ENCODE data around the gene LETMD1. TPM values are rescaled to one million over a fixed set of nuclear protein-coding genes. Genes with fewer than 3 reads are reported as not detected.
A peak's percentile ranks its signal among the peaks of the same experiment; 100 is the strongest.

LETMD1 gene
- total RNA-seq (10 to 100 TPM; 13.6 to 34.4 (median 22.7) TPM), polyA plus RNA-seq (10 to 100 TPM; 21.7 to 26.4 TPM)
- long read RNA-seq, donor 1, transcript LETMD1-201 (9 exons, 2,112 nt), result major isoform, 14 of 27 reads
- long read RNA-seq, donor 1, partial matches to known transcripts, result 2 of 27 reads
- long read RNA-seq, donor 1, other reads (novel, unspliced or antisense), result 3 of 27 reads
- long read RNA-seq, donor 2, transcript LETMD1-201 (9 exons, 2,112 nt), result major isoform, 78 of 149 reads
- long read RNA-seq, donor 2, partial matches to known transcripts, result 15 of 149 reads
- long read RNA-seq, donor 2, other reads (novel, unspliced or antisense), result 46 of 149 reads
- long read RNA-seq, donor 3, transcript LETMD1-201 (9 exons, 2,112 nt), result major isoform, 7 of 24 reads
- long read RNA-seq, donor 3, partial matches to known transcripts, result 5 of 24 reads
- long read RNA-seq, donor 3, other reads (novel, unspliced or antisense), result 6 of 24 reads

GRCh38 chr12:51047655-51048540 is at the start of gene LETMD1:
TSS of gene LETMD1 (plus strand) at chr12:51048327. CDS start at chr12:51048357, 30 bp downstream.
- intact Hi-C loops (cut with DNase I), result loop anchor here in 7 of 10 donors (1.0 to 10.0 kb wide), 10 partner anchors 22 to 297 kb away; partner anchors contain the start of genes CSRNP2 (in 5 of the 7), CELA1 (in 2 of the 7), DAZAP2 (in 2 of the 7) and POU6F1 (in 1 of the 7)
- H3K9me3 ChIP-seq, result no peaks in the 10 kb centered on the region
- peak within 1 kb of the TSS; percentile 87 to 100 (median 96) for H3K27ac ChIP-seq
- DNase-seq, result peak; percentile 92 to 97 (median 96)
- H3K36me3 ChIP-seq, result peaks cover 0 to 34% (median 27%) of the 10 kb centered on the region in 9 donors
- 4% methylated on average over 38 to 51 of the region's 51 CpGs for WGBS, 4 donors
- peak; percentile 100 for ATAC-seq
- TF ChIP-seq CTCF (IDR thresholded peaks at IDR 0.05), result peak; percentile 82 to 98 (median 94)
- TF ChIP-seq POLR2A (IDR thresholded peaks at IDR 0.05), result peak in 1 of 2 donors; percentile 65
- peaks cover 0 to 29% (median 19%) of the 10 kb centered on the region in 12 donors for H3K4me1 ChIP-seq
- H3K4me3 ChIP-seq, result peak within 1 kb of the TSS; percentile 58 to 93 (median 80)
- H3K27me3 ChIP-seq, result no peaks in the 10 kb centered on the region

DNA sequence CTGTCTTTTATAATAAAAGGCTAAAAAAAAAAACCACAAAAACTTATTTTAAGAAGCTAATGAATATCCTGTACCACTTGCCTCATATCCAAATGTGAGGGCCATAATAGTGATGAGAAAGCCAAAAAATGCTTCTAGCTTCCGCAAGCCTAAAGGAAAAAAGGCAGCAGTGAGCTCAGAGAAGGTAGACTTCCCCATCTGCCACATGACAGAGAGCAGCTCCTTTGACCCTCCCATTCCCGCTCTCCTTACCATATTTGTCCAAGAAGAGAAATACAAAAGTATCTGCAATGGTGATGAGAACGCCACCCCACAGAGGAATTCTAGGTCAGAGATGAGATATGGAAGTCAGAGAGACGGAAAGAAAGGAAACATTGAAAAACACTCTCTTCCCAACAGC is 49.0 kb upstream of the LETMD1 start:
- DNase-seq (no peak), ATAC-seq (peak in 1 of 4 donors; percentile 44)
- H3K27ac ChIP-seq, result peak overlapping the region in 1 of 12 donors; percentile 70
- H3K4me1 ChIP-seq, result peaks cover 0 to 2% (median 0%) of the 10 kb centered on the region in 12 donors
- 81 to 93% (median 92%) methylated on average over 4 of the region's 4 CpGs for WGBS, 4 donors
- H3K27me3 ChIP-seq, result no peaks in the 10 kb centered on the region
- H3K4me3 ChIP-seq, result no peak overlapping the region
- H3K9me3 ChIP-seq, result no peaks in the 10 kb centered on the region
- peaks cover 0 to 98% (median 91%) of the 10 kb centered on the region in 9 donors for H3K36me3 ChIP-seq
- intact Hi-C loops (cut with DNase I), result no loop called here
- no peak for TF ChIP-seq CTCF (IDR thresholded peaks at IDR 0.05)

GRCh38 chr12:51000245-51000644 is 47.9 kb upstream of the LETMD1 start:
- DNase-seq, result no peak
- H3K27me3 ChIP-seq, result no peaks in the 10 kb centered on the region
- no peak for TF ChIP-seq POLR2A (IDR thresholded peaks at IDR 0.05)
- H3K27ac ChIP-seq, result peak overlapping the region in 1 of 12 donors; percentile 70
- H3K9me3 ChIP-seq, result no peaks in the 10 kb centered on the region
- peaks cover 0 to 98% (median 91%) of the 10 kb centered on the region in 9 donors for H3K36me3 ChIP-seq
- no peak for ATAC-seq
- no peaks in the 10 kb centered on the region for H3K4me1 ChIP-seq
- 86 to 90% (median 90%) methylated on average over 7 of the region's 7 CpGs for WGBS, 4 donors
- no peak overlapping the region for H3K4me3 ChIP-seq
- intact Hi-C loops (cut with DNase I), result no loop called here

DNA sequence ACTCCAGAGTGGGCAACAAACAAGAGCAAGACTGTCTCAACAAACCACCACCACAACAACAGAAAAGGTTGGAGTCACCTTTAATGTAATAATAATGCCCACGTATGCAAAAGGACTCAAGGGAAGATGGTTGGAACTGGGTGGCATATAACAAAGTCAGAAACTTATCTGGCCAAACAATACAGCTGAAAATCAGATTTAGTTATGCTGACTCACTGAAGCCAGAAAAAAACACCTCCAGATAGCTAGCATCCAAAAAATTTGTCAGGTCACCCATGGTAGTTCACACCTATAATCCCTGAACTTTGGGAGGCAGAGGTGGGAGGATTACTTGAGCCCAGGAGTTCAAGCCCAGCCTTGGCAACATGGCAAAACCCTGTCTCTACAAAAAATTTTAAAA is 46.3 kb upstream of the LETMD1 start:
- intact Hi-C loops (cut with DNase I), result no loop called here
- H3K36me3 ChIP-seq, result peaks cover 0 to 97% (median 89%) of the 10 kb centered on the region in 9 donors
- 89 to 98% (median 95%) methylated on average over 1 of the region's 1 CpG for WGBS, 4 donors
- TF ChIP-seq CTCF (IDR thresholded peaks at IDR 0.05) (no peak), POLR2A (IDR thresholded peaks at IDR 0.05) (no peak)
- no peaks in the 10 kb centered on the region for H3K27me3 ChIP-seq
- no peak overlapping the region for H3K27ac ChIP-seq
- no peak overlapping the region for H3K4me3 ChIP-seq
- no peaks in the 10 kb centered on the region for H3K9me3 ChIP-seq
- H3K4me1 ChIP-seq, result no peaks in the 10 kb centered on the region
- ATAC-seq (no peak), DNase-seq (no peak)

All from heart left ventricle (tissue), 16 donors.